K562 (cell line): Measurements from ENCODE around the gene PRDX1. TPM values are rescaled to one million over a fixed set of nuclear protein-coding genes. Genes with fewer than 3 reads are reported as not detected.

Experiments
- CXXC5 ChIP-seq: fragments of 250-450 bp; sonication (Bioruptor Pico); IDR thresholded peaks from 2 replicates; pipeline ENCODE4 v1.8.0; 2022; ENCODE audit warnings: inconsistent platforms, mild to moderate bottlenecking, moderate library complexity
- ETV5 ChIP-seq: sonication (generic); formaldehyde crosslinking; IDR thresholded peaks from 2 replicates; pipeline ENCODE4 v1.4.0; 2020; ENCODE audit warnings: low read depth, mild to moderate bottlenecking, missing genetic modification reagents
- HMG20A ChIP-seq: fragments of 450-650 bp; formaldehyde crosslinking; conservative IDR thresholded peaks from 2 replicates; pipeline ENCODE4 v1.4.0; 2020; ENCODE audit warnings: mild to moderate bottlenecking, mixed read lengths
- LEF1 ChIP-seq: fragments of 450-650 bp; IDR thresholded peaks from 2 replicates; pipeline ENCODE4 v1.6.1; 2016; ENCODE audit warnings: mild to moderate bottlenecking
- NR2C1 ChIP-seq, 2 experiments: fragments of 450-650 bp; IDR thresholded peaks; 2 replicates each; pipeline ENCODE4 v1.6.1; 2017; ENCODE audit warnings: mild to moderate bottlenecking in 2 of 2, antibody characterized with exemption in 1 of 2, inconsistent platforms in 1 of 2, missing compliant biosample characterization in 1 of 2, missing genetic modification characterization in 1 of 2
- RB1 ChIP-seq: fragments of 450-650 bp; IDR thresholded peaks from 2 replicates; pipeline ENCODE4 v1.6.1; 2017; ENCODE audit warnings: low read depth, mild to moderate bottlenecking
- SAFB ChIP-seq: fragments of 200-400 bp; formaldehyde crosslinking; IDR thresholded peaks from 2 replicates; pipeline ENCODE4 v1.6.1; 2017; ENCODE audit warnings: low read depth, low read length, borderline replicate concordance
- SRSF1 ChIP-seq: fragments of 200-400 bp; formaldehyde crosslinking; IDR thresholded peaks from 2 replicates; pipeline ENCODE4 v1.6.1; 2017; ENCODE audit warnings: mild to moderate bottlenecking, low read depth, low read length, moderate library complexity
- UBTF ChIP-seq, 2 experiments: IDR thresholded peaks; 2 replicates each; pipeline ENCODE4 v1.6.1; 2012; ENCODE audit warnings: improper control_type of control experiment in 2 of 2, low read depth in 2 of 2, low read length in 2 of 2, borderline replicate concordance in 1 of 2
- ZBTB40 ChIP-seq, 2 experiments: fragments of 450-650 bp in 1 of 2; sonication (generic) in 1 of 2; formaldehyde crosslinking in 1 of 2; IDR thresholded peaks; 2 replicates each; pipeline versions ENCODE4 v1.7.1 to v1.9.0; 2016 to 2022; ENCODE audit warnings: inconsistent platforms in 1 of 2, mild to moderate bottlenecking in 1 of 2, missing genetic modification reagents in 1 of 2
- ZNF197 ChIP-seq: fragments of 200-800 bp; sonication (Bioruptor generic); IDR thresholded peaks from 2 replicates; pipeline ENCODE4 v1.6.1; 2016; ENCODE audit warnings: low read depth, missing genetic modification characterization, missing compliant biosample characterization
- polyA plus RNA-seq, 8 experiments: library from polyadenylated mRNA; depleted of rRNA in 4 of 8; stranded (reverse) in 5 of 8; unstranded in 3 of 8; fragments of >200 nt; fragmentation: Nextera tagmentation in 2 of 8; fragmentation: Illumina TruSeq in 1 of 8; extraction: Ambion mirVana in 2 of 8; extraction: Trizol in 1 of 8; gene quantifications; 2 replicates each; pipeline versions ENCODE4 v1.2.1 to v1.2.3, GENCODE V29; 2011 to 2014; ENCODE audit warnings: inconsistent platforms in 1 of 8, missing spikeins in 1 of 8
- total RNA-seq, 7 experiments: library from RNA; depleted of rRNA in 6 of 7; stranded (reverse); fragments of >200 nt in 6 of 7; fragmentation: Illumina TruSeq in 2 of 7; extraction: Trizol in 2 of 7; gene quantifications; 2 replicates each; pipeline versions ENCODE4 v1.2.1 to v1.2.3, GENCODE V29; 2011 to 2021; ENCODE audit warnings: low replicate concordance in 1 of 7

Gene PRDX1
- total and polyA plus RNA-seq, 9 of the 15 experiments (the other 6 are each of a cell fraction or from before 2014, with no cell fraction given): 748 to 2,388 (median 1,045) TPM

- 0 out of 2 replicates have a peak, but pooled peaks have one; percentile 24 for TF ChIP-seq ZBTB40 (IDR thresholded peaks at IDR 0.05)
- no peak for TF ChIP-seq ZBTB40 (CRISPR knock-in tag; IDR thresholded peaks at IDR 0.05)
- 0 out of 4 replicates have a peak, but pooled peaks of 1 of the 2 experiments have one; percentile 54 for TF ChIP-seq UBTF (IDR thresholded peaks at IDR 0.05; ENCODE audit: borderline replicate concordance in 1 of 2, low read depth in 2 of 2, low read length in 2 of 2)
- TF ChIP-seq SAFB: no peak
- TF ChIP-seq HMG20A (CRISPR knock-in tag): no peak
- 0 out of 2 replicates have a peak, but pooled peaks have one; percentile 37 for TF ChIP-seq LEF1
- no peak for TF ChIP-seq SRSF1
- 0 out of 2 replicates have a peak, but pooled peaks have one; percentile 23 for TF ChIP-seq NR2C1 (IDR thresholded peaks at IDR 0.05)
- TF ChIP-seq NR2C1 (tag; IDR thresholded peaks at IDR 0.05): no peak
- TF ChIP-seq ZNF197 (CRISPR knock-in tag): peak; percentile 83; the same call in 1 of the 2 replicates
- no peak for TF ChIP-seq RB1
- TF ChIP-seq ETV5 (CRISPR knock-in tag): no peak
- TF ChIP-seq CXXC5 (CRISPR knock-in tag): peak; percentile 34; the same call in 1 of the 2 replicates
These were observed 830 bp upstream of the PRDX1 start (continued) for GRCh38 chr1:45522324-45523104.
